Astrocyte (in vitro differentiated cells and primary cell): ENCODE measurements around the gene KRTAP17-1. TPM values are rescaled to one million over a fixed set of nuclear protein-coding genes. Genes with fewer than 3 reads are reported as not detected.
A peak's percentile ranks its signal among the peaks of the same experiment; 100 is the strongest.

Source experiments
- DNase-seq: peaks from one replicate; pipeline ENCODE4 v3.0.0-alpha.2; 2010; ENCODE audit warnings: low read depth
- FAIRE-seq: peaks from 2 replicates; lab custom pipeline; 2011; peaks lifted over from hg19 to GRCh38; lab: Jason Lieb, UNC
- H2AFZ ChIP-seq: 2 replicates; pipeline ENCODE4 v1.6.0; 2012; ENCODE audit warnings: low read depth, low read length, inconsistent platforms
- H3K27ac ChIP-seq: 2 replicates; pipeline ENCODE4 v1.5.1; 2011; ENCODE audit warnings: low read depth, low read length, inconsistent platforms
- H3K27me3 ChIP-seq: 2 replicates; pipeline ENCODE4 v1.6.0; 2011; ENCODE audit warnings: low read length, inconsistent platforms; ENCODE audit not compliant: insufficient read depth
- H3K36me3 ChIP-seq: 2 replicates; pipeline ENCODE4 v1.5.1; 2011; ENCODE audit warnings: low read length, inconsistent platforms; ENCODE audit not compliant: insufficient read depth
- H3K4me1 ChIP-seq: 2 replicates; pipeline ENCODE4 v1.5.1; 2011; ENCODE audit warnings: low read length, inconsistent platforms; ENCODE audit not compliant: insufficient read depth
- H3K4me2 ChIP-seq: 2 replicates; pipeline ENCODE4 v1.6.0; 2012; ENCODE audit warnings: low read length, inconsistent platforms
- H3K4me3 ChIP-seq: 2 replicates; pipeline ENCODE4 v1.5.1; 2011; ENCODE audit warnings: low read depth, mild to moderate bottlenecking, low read length, inconsistent platforms; ENCODE audit not compliant: insufficient read depth
- H3K79me2 ChIP-seq: 2 replicates; pipeline ENCODE4 v1.6.0; 2012; ENCODE audit warnings: mild to moderate bottlenecking, low read length, inconsistent platforms; ENCODE audit not compliant: insufficient read depth
- H3K9ac ChIP-seq: 2 replicates; pipeline ENCODE4 v1.6.0; 2012; ENCODE audit warnings: mild to moderate bottlenecking, low read length, inconsistent platforms
- H3K9me3 ChIP-seq: 2 replicates; pipeline ENCODE4 v1.5.1; 2012; ENCODE audit warnings: low read depth, mild to moderate bottlenecking, low read length, inconsistent platforms; ENCODE audit not compliant: insufficient read depth
- H4K20me1 ChIP-seq: 2 replicates; pipeline ENCODE4 v1.6.0; 2012; ENCODE audit warnings: low read length, inconsistent platforms; ENCODE audit not compliant: insufficient read depth
- H3K27ac Mint-ChIP-seq: one replicate; pipeline ENCODE4 v1.8.0; 2021; ENCODE audit warnings: mild to moderate bottlenecking, mixed read lengths; ENCODE audit not compliant: unreplicated experiment
- H3K27me3 Mint-ChIP-seq: one replicate; pipeline ENCODE4 v1.8.0; 2021; ENCODE audit warnings: low read depth, mixed read lengths; ENCODE audit not compliant: unreplicated experiment
- H3K36me3 Mint-ChIP-seq: one replicate; pipeline ENCODE4 v1.8.0; 2021; ENCODE audit warnings: low read depth, mixed read lengths; ENCODE audit not compliant: unreplicated experiment
- H3K4me1 Mint-ChIP-seq: one replicate; pipeline ENCODE4 v1.8.0; 2021; ENCODE audit warnings: low read depth, mixed read lengths; ENCODE audit not compliant: unreplicated experiment
- H3K4me3 Mint-ChIP-seq: one replicate; pipeline ENCODE4 v1.8.0; 2021; ENCODE audit warnings: mild to moderate bottlenecking, moderate library complexity, mixed read lengths; ENCODE audit not compliant: unreplicated experiment
- H3K9me3 Mint-ChIP-seq: one replicate; pipeline ENCODE4 v1.8.0; 2021; ENCODE audit warnings: mild to moderate bottlenecking, mixed read lengths; ENCODE audit not compliant: unreplicated experiment
- CTCF ChIP-seq: IDR thresholded peaks from 2 replicates; pipeline ENCODE4 v1.5.1; 2011; ENCODE audit warnings: low read depth, mild to moderate bottlenecking, inconsistent platforms, low read length, moderate library complexity; ENCODE audit not compliant: insufficient read depth
- EZH2 ChIP-seq: IDR thresholded peaks from 2 replicates; pipeline ENCODE4 v1.6.1; 2012; ENCODE audit warnings: mild to moderate bottlenecking, low read length, inconsistent platforms; ENCODE audit not compliant: insufficient read depth
- total RNA-seq: library from RNA; stranded (reverse); gene quantifications from 2 replicates; pipeline ENCODE4 v1.2.1, GENCODE V29; 2021

KRTAP17-1 gene
- total RNA-seq, 1 donor from 2014 or later, result not detected

GRCh38 chr17:41328207-41328606, 12.7 kb upstream of the KRTAP17-1 start:
- no peaks in the 10 kb centered on the region for H3K79me2 ChIP-seq
- FAIRE-seq, result no peak
- H3K27ac Mint-ChIP-seq, result peak overlapping the region; percentile 58
- H3K36me3 Mint-ChIP-seq, result no peaks in the 10 kb centered on the region
- H3K4me2 ChIP-seq, result no peak overlapping the region
- no peaks in the 10 kb centered on the region for H3K4me1 Mint-ChIP-seq
- H3K27ac ChIP-seq, result no peak overlapping the region
- H3K9ac ChIP-seq, result no peak overlapping the region
- H3K4me3 Mint-ChIP-seq, result no peak overlapping the region
- no peak for DNase-seq
- H3K36me3 ChIP-seq, result no peaks in the 10 kb centered on the region
- TF ChIP-seq CTCF (no peak), EZH2 (no peak)
- no peaks in the 10 kb centered on the region for H3K9me3 Mint-ChIP-seq
- no peaks in the 10 kb centered on the region for H3K4me1 ChIP-seq
- no peaks in the 10 kb centered on the region for H4K20me1 ChIP-seq
- no peaks in the 10 kb centered on the region for H3K9me3 ChIP-seq
- H3K27me3 ChIP-seq, result no peaks in the 10 kb centered on the region
- no peak overlapping the region for H2AFZ ChIP-seq
- peaks cover 8% of the 10 kb centered on the region for H3K27me3 Mint-ChIP-seq
- no peak overlapping the region for H3K4me3 ChIP-seq

GRCh38 chr17:41327411-41328120, 12.1 kb upstream of the KRTAP17-1 start:
- Histone ChIP-seq H3K79me2 (no peaks in the 10 kb centered on the region), H3K9ac (no peak overlapping the region), H2AFZ (no peak overlapping the region), H3K9me3 (no peaks in the 10 kb centered on the region), H3K4me2 (no peak overlapping the region), H3K36me3 (no peaks in the 10 kb centered on the region), H3K27me3 (no peaks in the 10 kb centered on the region), H3K4me1 (no peaks in the 10 kb centered on the region), H3K4me3 (no peak overlapping the region), H3K27ac (no peak overlapping the region), H4K20me1 (no peaks in the 10 kb centered on the region)
- Mint-ChIP-seq H3K27ac (no peak overlapping the region), H3K27me3 (peaks cover 8% of the 10 kb centered on the region), H3K4me3 (no peak overlapping the region), H3K36me3 (no peaks in the 10 kb centered on the region), H3K4me1 (no peaks in the 10 kb centered on the region), H3K9me3 (no peaks in the 10 kb centered on the region)
- FAIRE-seq, result no peak
- no peak for TF ChIP-seq EZH2
- DNase-seq, result no peak

- Mint-ChIP-seq H3K9me3 (no peaks in the 10 kb centered on the region), H3K4me1 (no peaks in the 10 kb centered on the region), H3K27me3 (peaks cover 4% of the 10 kb centered on the region), H3K27ac (no peak overlapping the region), H3K36me3 (no peaks in the 10 kb centered on the region), H3K4me3 (no peak overlapping the region)
- Histone ChIP-seq H3K27me3 (no peaks in the 10 kb centered on the region), H3K9me3 (no peaks in the 10 kb centered on the region), H3K9ac (no peak overlapping the region), H3K79me2 (no peaks in the 10 kb centered on the region), H3K4me2 (no peak overlapping the region), H3K36me3 (no peaks in the 10 kb centered on the region), H3K4me1 (no peaks in the 10 kb centered on the region), H3K27ac (no peak overlapping the region), H3K4me3 (no peak overlapping the region), H2AFZ (no peak overlapping the region), H4K20me1 (no peaks in the 10 kb centered on the region)
- no peak for TF ChIP-seq CTCF
- TF ChIP-seq EZH2, result no peak
- FAIRE-seq (no peak), DNase-seq (no peak)
Measured at GRCh38 chr17:41326173-41327145, 10.9 kb upstream of the KRTAP17-1 start.
